GM23248 (cell line): ENCODE results near the gene MGST3. TPM values are rescaled to one million over a fixed set of nuclear protein-coding genes. Genes with fewer than 3 reads are reported as not detected.
"Not testable (repeated sequence)": the region's sequence is repeated elsewhere in the genome, so short reads cannot be mapped to it uniquely, and the experiment has no call there.

Experiments used
- DNase-seq: peaks from one replicate; pipeline ENCODE4 v3.0.0-alpha.2; 2015
- H2AFZ ChIP-seq: fragments of 200-600 bp; sonication (generic); 2 replicates; pipeline ENCODE4 v1.6.1; 2016; ENCODE audit warnings: antibody characterized with exemption
- H3F3A ChIP-seq: fragments of 200-600 bp; sonication (generic); 2 replicates; pipeline ENCODE4 v1.6.1; 2016; ENCODE audit warnings: mild to moderate bottlenecking, antibody characterized with exemption, mixed run types; ENCODE audit not compliant: insufficient read depth
- H3K27ac ChIP-seq: fragments of 200-600 bp; sonication (generic); 2 replicates; pipeline ENCODE4 v1.5.1; 2016; ENCODE audit warnings: mild to moderate bottlenecking
- H3K27me3 ChIP-seq: fragments of 200-600 bp; sonication (generic); replicated peaks from 2 replicates; pipeline ENCODE4 v1.6.1; 2016; ENCODE audit warnings: mild to moderate bottlenecking; ENCODE audit not compliant: insufficient read depth
- H3K36me3 ChIP-seq: fragments of 200-600 bp; sonication (generic); 2 replicates; pipeline ENCODE4 v1.6.1; 2016; ENCODE audit warnings: low read depth, mild to moderate bottlenecking
- H3K4me1 ChIP-seq: fragments of 200-600 bp; sonication (generic); 2 replicates; pipeline ENCODE4 v1.6.1; 2016; ENCODE audit warnings: mild to moderate bottlenecking; ENCODE audit not compliant: insufficient read depth
- H3K4me2 ChIP-seq: fragments of 200-600 bp; sonication (generic); one replicate; pipeline ENCODE4 v1.6.1; 2016; ENCODE audit warnings: mild to moderate bottlenecking; ENCODE audit not compliant: unreplicated experiment
- H3K4me3 ChIP-seq: fragments of 200-600 bp; sonication (generic); 2 replicates; pipeline ENCODE4 v1.5.1; 2016; ENCODE audit warnings: mild to moderate bottlenecking
- H3K79me2 ChIP-seq: fragments of 200-600 bp; sonication (generic); 2 replicates; pipeline ENCODE4 v1.6.1; 2016; ENCODE audit warnings: mild to moderate bottlenecking; ENCODE audit not compliant: insufficient read depth
- H3K9ac ChIP-seq: fragments of 200-600 bp; sonication (generic); 2 replicates; pipeline ENCODE4 v1.6.1; 2016; ENCODE audit warnings: mild to moderate bottlenecking
- H3K9me2 ChIP-seq: fragments of 200-600 bp; sonication (generic); 2 replicates; pipeline ENCODE4 v1.6.1; 2016; ENCODE audit warnings: mixed run types, mild to moderate bottlenecking, moderate library complexity; ENCODE audit not compliant: insufficient read depth
- H3K9me3 ChIP-seq: fragments of 200-600 bp; sonication (generic); one replicate; pipeline ENCODE4 v1.6.1; 2017; ENCODE audit warnings: low read depth
- H4K20me1 ChIP-seq: fragments of 200-600 bp; sonication (generic); 2 replicates; pipeline ENCODE4 v1.6.0; 2016; ENCODE audit not compliant: insufficient read depth
- EZH2 ChIP-seq: fragments of 200-600 bp; sonication (generic); IDR thresholded peaks from 2 replicates; pipeline ENCODE4 v1.6.1; 2018; ENCODE audit warnings: antibody characterized with exemption, mild to moderate bottlenecking; ENCODE audit not compliant: insufficient read depth, poor library complexity, severe bottlenecking
- EZH2phosphoT487 ChIP-seq: fragments of 200-600 bp; sonication (generic); IDR thresholded peaks from 2 replicates; pipeline ENCODE4 v1.6.1; 2018; ENCODE audit warnings: antibody characterized with exemption, moderate library complexity, mild to moderate bottlenecking, low read depth; ENCODE audit not compliant: insufficient read depth
- WGBS, 2 experiments: methylation state at CpG; one replicate each; pipeline ENCODE4 v1.1.6; 2015 to 2017; ENCODE audit warnings: low lambda C conversion rate in 2 of 2, low coverage in 1 of 2; ENCODE audit errors: missing lambda C conversion rate in 2 of 2; 5-methylcytosine and 5-hydroxymethylcytosine counted together
- in situ Hi-C: fragments of 300-500 bp; cut with MboI; formaldehyde crosslinking; loops from 2 replicates; pipeline ENCODE4 v1.15.0; 2020
- polyA plus RNA-seq: library from polyadenylated mRNA; unstranded; fragments of >200 nt; fragmentation: Nextera tagmentation; extraction: Ambion mirVana; gene quantifications from 2 replicates; pipeline ENCODE4 v1.2.1, GENCODE V29; 2016
- total RNA-seq: library from RNA; depleted of rRNA; stranded (reverse); fragments of >200 nt; shearing (Covaris generic); gene quantifications from 2 replicates; pipeline ENCODE4 v1.2.3, GENCODE V29; 2014

The MGST3 gene
- total and polyA plus RNA-seq, 2 experiments from 2014 or later: 186 to 389 TPM

DNA sequence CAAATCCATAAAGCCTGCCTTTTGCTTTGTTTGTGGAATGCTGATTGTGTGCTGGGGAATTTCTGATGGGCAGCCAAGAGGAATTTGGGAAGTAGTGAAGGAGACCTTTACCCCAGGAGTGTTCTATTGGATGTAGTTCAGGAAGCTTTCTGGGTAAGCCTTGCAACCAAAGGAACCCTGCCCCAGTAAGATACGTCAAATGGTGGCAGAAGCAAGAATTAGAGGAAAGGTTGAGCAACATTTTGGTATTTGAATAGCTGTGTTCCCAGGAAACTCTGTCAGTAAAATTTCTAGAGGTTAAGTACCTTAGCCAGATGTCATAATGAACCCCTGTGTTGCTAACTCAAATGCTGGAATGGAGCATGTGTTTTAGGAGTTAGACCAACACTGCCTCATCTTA is 6.4 kb downstream of the MGST3 start:
- Histone ChIP-seq H3K27ac (peak overlapping the region; percentile 67), H3K27me3 (no peaks in the 10 kb centered on the region), H3K4me1 (peaks cover 75% of the 10 kb centered on the region), H3K79me2 (peaks cover 95% of the 10 kb centered on the region), H3K9me2 (no peaks in the 10 kb centered on the region), H4K20me1 (0 out of 2 replicates have a peak, but pooled peaks cover 8% of the 10 kb centered on the region), H3K36me3 (peaks cover 6% of the 10 kb centered on the region; the same call in 1 of the 2 replicates), H3K4me3 (0 out of 2 replicates have a peak overlapping the region, but pooled peaks have one; percentile 7), H3K9ac (peak overlapping the region; percentile 33; the same call in 1 of the 2 replicates), H2AFZ (no peak overlapping the region), H3F3A (peaks cover 40% of the 10 kb centered on the region), H3K9me3 (no peaks in the 10 kb centered on the region), H3K4me2 (peak overlapping the region; percentile 52)
- TF ChIP-seq EZH2phosphoT487 (no peak), EZH2 (no peak)
- DNase-seq: peak; percentile 78
- in situ Hi-C loops: no loop called here
- WGBS, 2 experiments: 7 to 21% methylated on average over 1 of the region's 1 CpG

DNA sequence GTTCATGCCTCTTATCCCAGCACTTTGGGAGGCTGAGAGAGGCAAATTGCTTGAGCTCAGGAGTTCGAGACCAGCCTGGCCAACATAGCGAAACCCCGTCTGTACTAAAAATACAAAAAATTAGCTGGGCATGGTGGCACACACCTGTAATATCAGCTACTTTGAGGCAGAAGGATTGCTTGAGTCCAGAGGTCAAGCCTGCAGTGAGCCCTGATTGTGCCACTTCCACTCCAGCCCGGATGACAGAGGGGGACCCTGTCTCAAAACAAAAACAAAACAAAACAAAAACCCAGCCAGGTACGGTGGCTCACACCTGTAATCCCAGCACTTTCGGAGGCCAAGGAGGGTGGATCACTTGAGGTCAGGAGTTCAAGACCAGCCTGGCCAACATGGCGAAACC is 7.2 kb downstream of the MGST3 start:
- Histone ChIP-seq H3K4me1 (peaks cover 67% of the 10 kb centered on the region), H3K79me2 (peaks cover 95% of the 10 kb centered on the region), H3F3A (peaks cover 33% of the 10 kb centered on the region), H3K27ac (peak overlapping the region; percentile 67), H3K9ac (peak overlapping the region; percentile 19)
- H3K4me3 ChIP-seq, H2AFZ ChIP-seq, H3K4me2 ChIP-seq, H3K9me3 ChIP-seq, H3K9me2 ChIP-seq, H3K36me3 ChIP-seq, H3K27me3 ChIP-seq, in situ Hi-C loops, H4K20me1 ChIP-seq, DNase-seq: not testable (repeated sequence)
- WGBS, 2 experiments: 96 to 98% methylated on average over 7 of the region's 7 CpGs

DNA sequence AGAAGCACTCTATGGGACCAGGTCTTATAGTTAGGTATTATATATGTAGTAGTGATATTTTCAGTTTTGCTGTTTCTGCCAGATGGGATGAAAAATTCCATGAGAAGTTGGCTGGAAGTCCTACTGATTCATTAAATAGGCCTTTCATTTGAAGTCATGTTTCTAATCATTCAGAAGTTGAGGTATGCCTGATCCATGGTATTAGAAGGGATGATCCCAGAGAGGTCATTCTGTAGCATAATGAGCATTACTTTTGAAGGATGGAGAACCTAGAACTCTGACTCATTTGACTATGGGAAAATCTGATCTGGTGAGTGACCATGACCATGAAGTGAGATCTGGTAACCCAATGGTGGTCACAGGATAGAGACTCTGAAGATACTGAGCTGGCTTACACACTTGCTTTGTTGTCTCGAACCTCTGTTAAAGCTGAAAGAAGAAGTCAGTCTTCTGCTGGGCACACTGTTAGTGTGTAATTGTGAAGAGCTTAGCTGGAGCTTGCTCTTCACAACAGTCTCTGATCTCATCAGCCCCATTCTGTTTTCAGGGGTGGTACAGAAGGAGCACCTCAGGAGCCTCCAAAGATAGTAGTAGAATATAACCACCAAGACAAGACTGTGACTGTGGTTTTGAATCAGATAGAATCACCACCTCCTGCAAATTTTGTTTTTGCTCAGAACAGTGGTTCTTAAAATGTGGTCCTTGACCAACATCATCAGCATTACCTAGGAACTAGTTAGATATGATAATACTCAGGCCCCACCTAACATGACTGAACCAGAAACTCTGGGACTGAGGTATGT is 9.0 kb downstream of the MGST3 start:
- peak overlapping the region; percentile 7 for H3K4me2 ChIP-seq
- H3K79me2 ChIP-seq: peaks cover 97% of the 10 kb centered on the region
- no peaks in the 10 kb centered on the region for H3K9me3 ChIP-seq
- H3K4me3 ChIP-seq: no peak overlapping the region
- H2AFZ ChIP-seq: no peak overlapping the region
- TF ChIP-seq EZH2phosphoT487 (no peak), EZH2 (no peak)
- H3K9me2 ChIP-seq: no peaks in the 10 kb centered on the region
- H3K27me3 ChIP-seq: no peaks in the 10 kb centered on the region
- H3K9ac ChIP-seq: no peak overlapping the region
- peaks cover 34% of the 10 kb centered on the region for H3F3A ChIP-seq
- in situ Hi-C loops: no loop called here
- WGBS, 2 experiments: 100% methylated on average over 1 of the region's 1 CpG
- peak; percentile 40 for DNase-seq
- 0 out of 2 replicates have a peak, but pooled peaks cover 8% of the 10 kb centered on the region for H4K20me1 ChIP-seq
- H3K4me1 ChIP-seq: peaks cover 54% of the 10 kb centered on the region
- no peak overlapping the region for H3K27ac ChIP-seq
- peaks cover 6% of the 10 kb centered on the region; the same call in 1 of the 2 replicates for H3K36me3 ChIP-seq

DNA sequence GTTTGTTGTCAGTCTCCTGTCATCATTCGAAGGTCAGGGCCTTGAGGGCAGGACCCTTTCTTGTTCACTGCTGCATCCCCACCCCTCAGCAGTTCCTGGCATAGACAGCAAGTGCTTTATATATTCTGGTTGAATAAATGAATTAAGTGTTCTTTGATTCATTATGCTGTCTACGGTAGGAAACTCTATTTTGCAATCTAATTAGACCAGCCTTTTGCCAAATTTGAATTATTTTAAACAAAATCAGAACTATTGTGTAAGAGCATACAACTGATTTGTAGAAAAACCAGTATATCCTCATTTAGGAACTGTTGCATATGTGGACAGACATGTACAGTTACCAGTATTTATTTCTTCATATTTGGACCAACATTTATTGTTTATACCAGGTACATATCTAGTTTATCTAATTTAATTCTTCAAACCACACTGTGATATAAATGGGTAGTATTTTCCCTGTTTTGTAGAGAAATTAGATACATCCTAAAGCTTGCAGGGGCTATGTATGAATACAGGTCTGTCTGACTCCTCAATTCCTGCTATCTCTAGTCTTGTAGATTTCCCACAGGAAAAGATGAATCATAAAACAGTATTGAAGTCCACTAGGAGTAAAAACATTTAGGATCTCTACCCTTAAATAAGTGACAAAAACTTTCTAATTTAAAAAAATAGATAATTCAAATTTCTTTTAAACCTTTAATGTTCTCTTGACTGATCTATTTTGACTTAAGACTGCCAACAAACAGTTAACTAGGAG is 10.4 kb downstream of the MGST3 start:
- Histone ChIP-seq H3K4me3 (no peak overlapping the region), H2AFZ (no peak overlapping the region), H3K9ac (no peak overlapping the region), H3K4me2 (no peak overlapping the region), H3F3A (peaks cover 34% of the 10 kb centered on the region), H3K79me2 (peaks cover 97% of the 10 kb centered on the region), H3K27ac (no peak overlapping the region), H3K27me3 (no peaks in the 10 kb centered on the region), H3K9me3 (no peaks in the 10 kb centered on the region), H4K20me1 (0 out of 2 replicates have a peak, but pooled peaks cover 8% of the 10 kb centered on the region), H3K4me1 (peaks cover 52% of the 10 kb centered on the region), H3K36me3 (peaks cover 6% of the 10 kb centered on the region; the same call in 1 of the 2 replicates), H3K9me2 (no peaks in the 10 kb centered on the region)
- WGBS, 2 experiments: 32 to 38% methylated on average over 2 of the region's 2 CpGs
- TF ChIP-seq EZH2 (no peak), EZH2phosphoT487 (no peak)
- DNase-seq: peak; percentile 60
- in situ Hi-C loops: no loop called here
